HG02763 (cell line): ENCODE data around the gene TM4SF5.

Source experiments
- ATAC-seq: cut with Tn5 transposase; IDR thresholded peaks from one replicate; pipeline ENCODE4 v1.9.1; 2021; ENCODE audit warnings: mild to moderate bottlenecking, moderate library complexity; ENCODE audit not compliant: unreplicated experiment

Gene TM4SF5

DNA sequence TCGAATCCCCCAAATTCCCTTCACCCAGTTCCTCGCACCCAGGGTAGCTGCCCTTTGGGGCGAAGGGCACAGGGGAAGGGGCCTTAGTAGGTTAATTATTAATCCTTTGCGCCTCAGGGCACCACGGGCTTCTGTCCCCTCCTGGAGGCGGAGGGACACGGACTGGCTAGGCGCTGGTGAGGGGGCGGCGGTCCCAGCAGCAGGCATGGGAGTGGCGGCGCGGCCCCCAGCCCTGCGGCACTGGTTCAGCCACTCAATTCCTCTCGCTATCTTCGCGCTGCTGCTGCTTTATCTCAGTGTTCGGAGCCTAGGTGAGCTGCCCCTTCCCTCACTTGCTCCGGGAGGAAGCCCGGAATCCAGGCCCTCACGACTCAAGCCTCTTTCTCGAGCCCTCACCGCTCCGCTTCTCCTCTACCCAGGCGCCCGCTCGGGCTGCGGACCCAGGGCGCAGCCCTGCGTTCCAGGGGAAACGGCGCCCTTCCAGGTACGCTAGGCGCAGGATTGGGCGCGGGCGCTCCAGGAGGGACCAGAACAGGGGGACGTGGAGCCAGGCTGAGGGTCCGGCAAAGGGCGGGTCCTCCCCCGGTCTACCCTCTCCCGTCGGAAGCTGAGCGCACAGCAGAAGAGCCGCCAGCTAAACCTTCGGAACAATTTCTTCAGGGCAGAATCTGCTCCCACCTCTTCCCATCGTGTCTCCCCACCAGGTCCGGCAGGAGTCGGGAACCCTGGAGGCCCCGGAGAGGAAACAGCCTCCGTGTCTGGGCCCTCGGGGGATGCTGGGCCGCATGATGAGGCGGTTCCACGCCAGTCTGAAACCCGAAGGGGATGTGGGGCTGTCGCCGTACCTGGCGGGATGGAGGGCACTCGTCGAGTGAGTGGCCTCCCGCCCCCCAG, 17.4 kb downstream of the TM4SF5 start, which contains the start of gene GLTPD2:
TSS of gene GLTPD2 (plus strand) at position 158 of the 894 bp plus-strand sequence. CDS start at position 206, 48 bp downstream.
- ATAC-seq = no peak

DNA sequence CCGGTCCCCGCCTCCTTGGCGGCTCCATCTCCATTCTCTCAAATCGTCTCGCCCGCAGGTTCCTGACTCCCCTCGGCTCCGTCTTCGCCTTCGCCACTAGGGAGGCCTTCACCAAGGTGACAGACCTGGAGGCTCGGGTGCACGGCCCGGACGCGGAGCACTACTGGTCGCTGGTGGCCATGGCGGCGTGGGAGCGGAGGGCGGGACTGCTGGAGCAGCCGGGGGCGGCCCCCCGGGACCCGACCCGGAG, 17.9 kb downstream of the TM4SF5 start:
- ATAC-seq = no peak

DNA sequence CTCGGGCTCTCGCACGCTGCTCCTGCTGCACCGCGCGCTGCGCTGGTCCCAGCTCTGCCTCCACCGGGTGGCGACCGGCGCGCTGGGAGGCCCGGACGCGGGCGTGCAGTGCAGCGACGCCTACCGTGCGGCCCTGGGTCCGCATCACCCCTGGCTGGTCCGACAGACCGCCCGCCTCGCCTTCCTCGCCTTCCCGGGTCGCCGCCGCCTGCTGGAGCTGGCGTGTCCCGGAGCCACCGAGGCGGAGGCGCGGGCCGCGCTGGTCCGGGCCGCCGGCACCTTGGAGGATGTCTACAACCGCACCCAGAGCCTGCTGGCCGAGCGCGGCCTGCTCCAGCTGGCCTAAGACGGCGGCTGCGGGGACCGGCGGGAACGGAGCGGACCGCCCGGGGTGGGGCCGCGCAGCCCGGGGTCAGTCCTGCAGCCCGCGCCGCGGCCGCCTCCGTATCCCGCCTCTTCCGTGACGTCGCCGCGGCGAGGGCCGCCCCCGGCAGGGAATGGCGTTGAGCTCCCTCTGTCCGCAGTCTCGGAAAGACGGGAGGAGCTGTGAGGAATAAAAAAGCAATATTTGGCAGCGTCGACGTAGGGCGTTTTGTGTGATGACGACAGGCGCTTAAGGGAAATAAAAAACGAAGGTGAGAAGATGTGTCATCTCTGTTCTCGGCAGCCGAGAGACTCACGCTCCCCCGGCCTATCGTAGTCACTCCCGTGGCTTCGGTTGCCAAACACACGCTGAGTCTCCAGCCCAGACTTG, 18.4 kb downstream of the TM4SF5 start:
- peak; percentile 86 for ATAC-seq

DNA sequence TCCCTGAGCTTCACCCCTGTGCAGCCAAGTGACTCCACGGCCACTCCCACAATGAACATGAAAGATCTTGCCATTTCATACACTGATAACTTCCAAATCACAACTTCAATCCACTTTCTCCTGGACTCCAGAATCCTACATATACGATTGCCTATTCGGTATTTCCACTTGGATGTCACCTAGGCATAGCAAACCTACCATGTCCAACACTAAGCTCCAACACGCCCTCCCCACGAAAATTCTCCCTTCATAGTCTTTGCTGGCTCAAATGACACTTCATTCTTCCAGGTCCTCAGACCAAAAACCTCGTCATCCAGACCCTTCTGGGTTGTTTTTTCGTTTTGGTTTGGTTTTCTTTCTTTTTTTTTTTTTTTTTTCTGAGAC, 19.0 kb downstream of the TM4SF5 start:
- ATAC-seq = no peak

DNA sequence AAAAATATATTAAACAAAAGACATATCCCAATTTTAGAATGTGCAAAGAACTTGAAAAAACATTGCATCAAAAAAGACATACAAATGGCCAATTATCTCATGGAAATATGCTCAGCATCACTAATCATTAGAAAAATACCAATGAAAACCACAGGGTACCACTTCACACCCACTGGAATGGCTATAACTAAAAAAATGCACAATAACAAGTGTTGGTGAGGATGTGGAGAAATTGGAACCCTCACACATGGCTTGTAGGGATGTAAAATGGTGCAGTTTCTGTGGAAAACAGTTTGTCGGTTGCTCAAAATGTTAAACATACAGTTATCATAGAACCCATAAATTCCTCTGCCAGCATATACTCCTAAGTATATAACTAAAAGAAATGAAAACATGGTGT, 23.5 kb downstream of the TM4SF5 start:
- ATAC-seq = no peak

DNA sequence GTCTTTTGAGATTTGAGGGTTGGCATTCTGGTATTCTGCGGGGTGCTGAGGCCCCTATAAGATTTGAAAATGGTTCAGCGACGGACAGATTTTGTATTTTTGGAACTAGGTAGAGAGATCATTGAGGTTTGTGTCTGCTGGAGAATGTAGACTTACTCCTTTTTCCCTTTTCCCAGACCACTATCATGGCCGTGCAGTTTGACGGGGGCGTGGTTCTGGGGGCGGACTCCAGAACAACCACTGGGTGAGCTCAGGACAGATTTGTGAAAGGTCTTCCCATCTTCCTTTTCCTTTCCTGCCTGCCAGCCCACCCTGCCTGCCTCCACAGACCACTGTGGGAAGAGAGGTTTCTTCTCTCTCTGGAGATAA, 24.9 kb downstream of the TM4SF5 start:
- ATAC-seq = no peak

DNA sequence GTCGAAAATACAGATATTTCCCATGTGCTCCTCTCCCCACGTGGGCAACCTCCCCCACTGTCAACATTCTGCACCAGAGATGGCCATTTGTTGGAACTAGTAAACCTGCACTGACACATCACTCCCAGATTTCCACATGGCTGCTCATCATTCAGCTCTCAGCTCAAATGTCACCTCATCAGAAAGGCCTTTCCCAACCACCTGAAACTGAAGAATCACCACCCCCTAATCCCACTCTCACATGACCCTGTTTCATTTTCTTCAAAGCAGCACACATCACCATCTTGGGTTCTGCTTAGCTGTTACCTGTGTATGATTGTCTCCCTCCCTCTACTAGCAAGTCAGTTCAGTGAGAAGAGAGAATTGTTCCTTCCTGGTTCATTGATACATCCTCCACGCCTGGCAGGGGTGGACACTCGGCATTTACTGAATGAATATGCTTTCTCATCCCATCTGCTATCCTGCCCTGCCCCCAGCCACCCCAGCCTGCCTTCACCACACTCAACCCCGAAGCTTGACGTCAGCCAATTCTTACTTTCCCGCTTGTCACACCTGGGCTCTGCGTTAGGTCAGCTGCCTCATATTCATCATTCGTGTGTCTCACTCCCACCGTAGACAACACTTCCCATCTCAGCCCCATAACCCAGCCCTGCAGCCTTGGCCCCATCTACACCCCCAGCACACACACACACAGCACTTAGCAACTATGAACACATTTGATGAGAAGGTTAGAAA, 28.9 kb downstream of the TM4SF5 start:
- ATAC-seq = no peak

DNA sequence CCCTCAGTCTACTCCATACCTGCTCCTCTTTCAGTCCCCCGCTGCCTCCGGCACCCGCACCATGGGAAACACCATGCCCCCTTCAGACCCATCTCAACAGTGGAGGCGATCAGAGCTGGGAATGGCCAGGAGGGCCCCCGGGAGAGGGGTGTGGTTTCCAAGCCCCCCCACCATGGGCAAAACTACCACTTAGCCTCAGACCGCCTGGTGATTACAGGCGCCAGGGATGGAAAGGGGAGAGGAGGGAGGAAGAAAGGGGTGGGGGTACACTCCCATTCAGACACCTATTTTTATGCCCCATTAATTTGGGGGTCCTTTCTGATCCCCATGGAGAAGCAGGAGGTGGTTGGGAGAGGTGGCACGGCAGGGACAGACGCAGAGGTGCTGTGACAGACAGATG, 30.5 kb downstream of the TM4SF5 start, which contains the start of gene C17orf114:
TSS of gene C17orf114 (minus strand) at position 101 of the 400 bp plus-strand sequence.
- ATAC-seq = no peak

DNA sequence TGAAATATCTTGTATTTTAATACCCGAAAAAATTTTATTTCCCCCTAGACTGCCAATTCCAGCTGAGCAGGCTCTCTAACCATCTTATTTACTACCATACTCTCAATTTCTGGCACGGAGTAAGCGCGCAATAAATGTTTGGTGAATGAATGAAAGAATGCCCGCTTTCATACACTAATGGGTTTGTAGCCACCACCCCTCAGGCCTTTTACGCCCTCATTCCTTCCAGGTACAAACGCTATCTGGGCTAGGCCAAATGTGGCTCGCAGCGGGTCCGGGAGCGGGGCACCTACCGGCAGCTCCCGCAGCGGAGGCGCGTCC, 34.7 kb downstream of the TM4SF5 start:
- no peak for ATAC-seq

DNA sequence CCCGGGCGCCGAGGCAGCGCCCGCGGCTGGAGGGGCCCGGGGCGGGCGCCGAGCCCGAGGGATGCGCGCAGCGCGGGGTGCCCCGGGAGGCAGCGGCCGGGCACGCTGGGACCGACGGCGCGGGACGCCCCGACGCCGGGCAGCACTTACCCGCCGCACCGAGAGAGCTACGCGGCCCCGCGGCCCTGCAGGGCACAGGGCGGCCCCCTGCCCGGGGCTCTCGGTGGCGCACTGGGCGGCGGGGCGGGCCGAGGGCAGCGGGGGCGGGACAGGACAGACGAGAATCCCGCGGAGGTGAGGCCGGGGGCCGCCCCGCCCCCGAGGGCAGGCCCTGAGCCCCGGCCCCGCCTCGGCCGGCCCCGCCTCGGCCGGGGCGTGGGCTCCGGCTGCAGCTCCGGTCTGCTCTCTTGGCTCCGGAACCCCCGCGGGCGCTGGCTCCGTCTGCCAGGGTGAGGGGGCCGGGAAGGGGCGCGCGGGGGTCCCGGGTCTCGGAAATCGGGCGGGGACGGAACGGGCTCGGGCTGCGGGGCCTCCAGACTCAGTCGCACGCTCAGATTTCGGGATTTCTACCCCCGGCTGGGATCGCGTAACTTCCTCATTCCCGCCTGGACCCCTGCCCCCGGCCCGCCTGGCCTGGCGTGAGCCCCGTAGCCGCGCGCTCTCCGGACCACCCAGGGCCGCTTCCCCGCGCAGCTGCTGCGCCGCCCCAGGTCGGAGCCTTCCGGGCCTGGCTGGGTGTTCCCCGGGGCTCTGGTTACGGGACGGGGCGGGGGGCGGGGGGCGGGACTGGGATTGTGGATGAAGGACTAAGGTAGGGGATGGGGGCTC, 35.3 kb downstream of the TM4SF5 start, which contains the start of gene PLD2:
TSS of gene PLD2 (plus strand) at position 376 of the 828 bp plus-strand sequence. CDS start 621 bp downstream, outside the sequence.
- ATAC-seq = peak; percentile 89

DNA sequence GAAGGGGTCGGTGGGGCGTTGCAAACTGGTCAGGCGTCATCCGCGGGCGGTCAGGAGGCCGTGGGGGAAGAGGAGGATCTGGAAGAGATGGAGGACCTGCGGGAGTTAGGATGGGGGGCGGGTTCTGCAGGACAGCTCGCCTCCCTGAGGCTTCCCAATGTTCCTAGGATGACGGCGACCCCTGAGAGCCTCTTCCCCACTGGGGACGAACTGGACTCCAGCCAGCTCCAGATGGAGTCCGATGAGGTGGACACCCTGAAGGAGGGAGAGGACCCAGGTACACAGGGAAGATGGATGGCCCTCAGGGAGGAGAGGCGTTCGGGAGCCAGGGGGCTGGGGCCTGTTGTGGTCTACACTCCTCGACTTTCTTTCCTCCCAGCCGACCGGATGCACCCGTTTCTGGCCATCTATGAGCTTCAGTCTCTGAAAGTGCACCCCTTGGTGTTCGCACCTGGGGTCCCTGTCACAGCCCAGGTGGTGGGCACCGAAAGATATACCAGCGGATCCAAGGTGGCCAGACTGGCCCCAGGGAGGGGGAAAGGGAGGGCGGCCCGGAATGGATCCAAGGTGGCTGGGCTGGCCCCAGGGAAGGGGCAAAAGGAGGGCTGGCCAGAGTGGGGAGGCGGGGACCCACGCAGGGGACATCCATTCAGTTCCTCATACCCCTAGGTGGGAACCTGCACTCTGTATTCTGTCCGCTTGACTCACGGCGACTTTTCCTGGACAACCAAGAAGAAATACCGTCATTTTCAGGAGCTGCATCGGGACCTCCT, 36.1 kb downstream of the TM4SF5 start:
- no peak for ATAC-seq

DNA sequence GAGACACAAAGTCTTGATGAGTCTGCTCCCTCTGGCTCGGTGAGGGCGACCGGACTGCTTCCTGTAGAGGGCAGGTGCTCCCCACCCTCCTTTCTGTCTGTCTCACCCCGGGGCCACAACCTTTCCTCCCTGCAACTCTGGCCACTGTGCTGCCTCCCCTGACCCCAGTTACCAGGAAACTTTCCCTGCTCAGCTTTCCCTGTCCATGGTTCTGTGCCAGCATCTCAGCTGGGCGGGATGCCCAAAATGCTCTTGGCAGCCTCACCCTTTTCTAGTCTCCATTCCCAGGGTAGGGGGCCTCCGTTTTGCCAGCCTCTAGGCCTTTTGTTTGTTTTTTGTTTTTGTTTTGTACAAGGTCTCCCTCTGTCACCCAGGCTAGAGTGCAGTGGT, 36.7 kb downstream of the TM4SF5 start:
- ATAC-seq = no peak

DNA sequence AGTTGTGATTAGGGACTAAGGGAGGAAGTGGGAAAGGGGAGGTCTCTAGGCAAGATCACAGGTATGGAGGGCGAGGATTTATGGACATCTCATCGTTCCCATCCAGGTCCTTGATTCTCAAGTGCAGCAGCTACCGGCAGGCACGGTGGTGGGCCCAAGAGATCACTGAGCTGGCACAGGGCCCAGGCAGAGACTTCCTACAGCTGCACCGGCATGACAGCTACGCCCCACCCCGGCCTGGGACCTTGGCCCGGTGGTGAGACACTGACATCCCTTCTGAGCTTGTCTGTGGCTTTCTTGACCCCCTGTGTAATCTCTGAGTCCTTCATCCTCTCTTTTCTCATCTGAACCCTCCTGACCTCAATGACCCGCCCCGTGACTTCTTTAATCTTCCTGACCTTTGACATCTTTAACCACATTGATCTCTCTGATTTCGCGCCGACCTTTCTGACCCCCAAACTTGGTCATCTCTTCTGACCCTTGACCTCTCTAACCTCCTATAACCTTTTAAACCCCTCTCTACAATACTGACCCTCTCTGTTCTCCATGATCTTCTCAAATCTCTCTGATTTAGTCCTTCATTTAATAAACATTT, 39.1 kb downstream of the TM4SF5 start:
- ATAC-seq = no peak

DNA sequence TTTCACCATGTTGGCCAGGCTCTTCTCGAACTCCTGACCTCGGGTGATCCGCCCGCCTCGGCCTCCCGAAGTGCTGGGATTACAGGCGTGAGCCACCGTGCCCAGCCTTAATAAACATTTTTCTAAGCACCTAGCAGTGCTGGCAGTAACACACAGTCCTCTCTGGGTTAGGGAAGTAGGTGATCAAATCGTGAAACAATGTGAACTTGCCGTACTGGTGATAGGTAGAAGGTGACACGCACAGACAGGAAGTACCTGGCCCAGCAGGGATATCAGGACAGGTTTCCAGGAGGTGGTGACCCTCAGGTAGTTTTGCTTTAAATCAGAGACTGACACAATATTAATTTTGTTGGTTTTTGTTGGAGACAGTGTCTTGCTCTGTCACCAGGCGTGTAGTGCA, 39.8 kb downstream of the TM4SF5 start:
- no peak for ATAC-seq

DNA sequence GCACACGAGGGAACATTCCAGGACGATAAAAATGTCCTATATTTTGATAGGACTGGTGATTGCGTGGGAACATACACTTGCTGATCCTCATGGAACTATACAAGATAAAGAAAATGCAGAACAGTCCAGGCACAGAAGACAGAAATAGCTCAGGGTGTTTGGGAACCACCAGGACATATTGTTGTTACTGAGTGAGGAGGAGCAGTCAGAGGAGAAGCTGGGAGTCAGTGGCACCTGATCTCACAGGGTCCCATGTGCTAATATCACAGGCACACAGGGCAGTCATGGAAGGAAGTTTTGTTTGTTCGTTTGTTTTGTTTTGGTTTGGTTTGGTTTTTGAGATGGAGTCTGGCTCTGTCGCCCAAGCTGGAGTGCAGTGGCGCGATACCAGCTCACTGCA, 41.0 kb downstream of the TM4SF5 start:
- no peak for ATAC-seq

DNA sequence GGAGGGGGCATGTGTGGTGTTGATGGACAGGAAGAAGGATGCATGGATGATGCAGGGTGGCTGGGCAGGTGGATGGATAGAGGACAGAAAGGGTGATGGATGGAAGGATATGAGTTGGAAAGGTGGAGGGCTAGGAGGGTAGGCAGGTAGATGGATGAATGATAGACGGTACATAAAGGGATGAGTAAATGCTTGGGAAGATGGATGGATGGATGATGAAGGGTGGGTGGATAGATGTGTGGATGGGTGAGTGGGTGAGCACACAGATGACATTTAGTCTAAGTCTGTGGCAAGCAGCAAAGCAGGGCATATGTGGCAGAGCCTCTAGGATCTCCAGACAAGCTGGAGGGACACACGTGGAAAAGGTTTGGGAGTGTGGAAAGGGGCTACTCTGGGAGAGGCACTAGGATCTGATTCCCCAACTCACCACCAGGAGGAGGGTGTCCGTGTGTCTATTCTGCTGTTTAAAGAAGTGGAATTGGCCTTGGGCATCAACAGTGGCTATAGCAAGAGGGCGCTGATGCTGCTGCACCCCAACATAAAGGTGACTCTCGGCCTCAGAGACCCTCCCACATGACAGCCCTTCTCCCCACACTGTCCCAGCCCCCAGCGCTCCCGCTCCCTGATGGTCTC, 43.5 kb downstream of the TM4SF5 start:
- no peak for ATAC-seq

DNA sequence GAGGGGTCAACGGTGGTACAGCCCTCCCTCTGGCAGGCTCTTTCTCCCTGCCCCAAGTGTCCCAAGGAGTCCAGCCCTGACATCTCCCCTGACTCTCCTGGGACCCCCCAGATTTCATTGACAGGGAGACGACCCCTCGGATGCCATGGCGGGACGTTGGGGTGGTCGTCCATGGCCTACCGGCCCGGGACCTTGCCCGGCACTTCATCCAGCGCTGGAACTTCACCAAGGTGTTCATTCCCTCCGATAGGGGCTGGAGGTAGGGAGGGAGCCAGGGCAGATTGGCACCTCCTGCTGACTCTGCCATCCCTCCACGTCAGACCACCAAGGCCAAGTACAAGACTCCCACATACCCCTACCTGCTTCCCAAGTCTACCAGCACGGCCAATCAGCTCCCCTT, 45.1 kb downstream of the TM4SF5 start:
- no peak for ATAC-seq

DNA sequence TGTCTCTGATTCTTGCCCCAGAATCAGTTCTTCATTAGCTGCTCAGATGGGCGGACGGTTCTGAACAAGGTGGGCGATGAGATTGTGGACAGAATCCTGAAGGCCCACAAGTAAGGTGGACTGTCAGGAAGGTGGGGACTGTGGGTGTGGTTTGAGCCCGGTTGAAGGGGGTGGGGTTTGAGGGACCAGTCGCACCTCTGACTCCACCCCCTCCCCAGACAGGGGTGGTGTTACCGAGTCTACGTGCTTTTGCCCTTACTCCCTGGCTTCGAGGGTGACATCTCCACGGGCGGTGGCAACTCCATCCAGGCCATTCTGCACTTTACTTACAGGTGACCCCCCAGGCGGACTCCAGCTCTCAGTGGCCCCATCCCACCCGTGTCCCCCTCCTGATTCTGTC, 46.6 kb downstream of the TM4SF5 start:
- no peak for ATAC-seq

DNA sequence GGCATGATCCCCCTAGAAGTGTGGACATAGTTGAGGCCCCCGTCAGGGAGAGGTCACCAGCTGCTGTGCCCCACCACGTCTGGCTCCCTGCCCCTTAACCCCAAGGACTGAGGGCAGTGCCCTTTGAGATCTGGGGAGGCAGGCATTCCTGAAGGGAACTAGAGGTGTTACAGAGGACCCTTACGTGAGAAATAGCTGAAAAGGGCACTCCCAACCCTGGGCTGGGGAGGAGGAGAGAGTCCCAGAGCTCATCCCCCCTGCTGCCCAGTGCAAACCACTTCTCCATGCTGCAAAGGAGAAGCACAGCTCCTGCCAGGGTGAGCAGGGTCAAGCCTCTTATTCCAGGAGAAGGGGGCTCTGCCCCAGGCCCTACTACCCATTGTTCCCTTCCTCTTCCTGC, 51.1 kb downstream of the TM4SF5 start:
- ATAC-seq = no peak
